A673 (cell line): ENCODE results near the gene ASB10. TPM values are rescaled to one million over a fixed set of nuclear protein-coding genes. Genes with fewer than 3 reads are reported as not detected.

ENCODE experiments used
- BruUV-seq: library from RNA; stranded (reverse); fragments of 400-500 nt; replicated peaks from 2 replicates; lab custom pipeline; 2021; lab: Mats Ljungman, UMichigan
- CTCF ChIA-PET: fragments of 300-600 bp; sonication (Branson Sonifier 250); formaldehyde crosslinking; loops from one replicate; lab custom pipeline; 2022; ENCODE audit warnings: antibody characterized with exemption; lab: Charles Lee
- POLR2A ChIA-PET: fragments of 300-600 bp; sonication (Branson Sonifier 250); formaldehyde crosslinking; loops from one replicate; lab custom pipeline; 2022; ENCODE audit warnings: antibody characterized with exemption; ENCODE audit not compliant: low non-redundant PET; lab: Charles Lee
- DNase-seq: peaks from one replicate; pipeline ENCODE4 v3.0.0-alpha.2; 2015; ENCODE audit warnings: low spot score
- H3K27ac ChIP-seq: fragments of 200-600 bp; sonication (generic); 2 replicates; pipeline ENCODE4 v1.5.1; 2016; ENCODE audit warnings: mixed run types, low read depth, mild to moderate bottlenecking, mixed read lengths, antibody characterized with exemption, low read length; ENCODE audit not compliant: poor library complexity, severe bottlenecking
- H3K27me3 ChIP-seq: fragments of 200-600 bp; sonication (generic); replicated peaks from 2 replicates; pipeline ENCODE4 v1.6.1; 2017; ENCODE audit warnings: mixed run types, low read depth, mild to moderate bottlenecking, mixed read lengths, antibody characterized with exemption, low read length; ENCODE audit not compliant: insufficient read depth, poor library complexity
- H3K36me3 ChIP-seq: fragments of 200-600 bp; sonication (generic); 2 replicates; pipeline ENCODE4 v1.6.1; 2016; ENCODE audit warnings: mixed run types, mild to moderate bottlenecking, mixed read lengths, antibody characterized with exemption, low read length; ENCODE audit not compliant: insufficient read depth, poor library complexity, severe bottlenecking
- H3K4me1 ChIP-seq: fragments of 200-600 bp; sonication (generic); 2 replicates; pipeline ENCODE4 v1.6.1; 2017; ENCODE audit warnings: mixed run types, mild to moderate bottlenecking, mixed read lengths, antibody characterized with exemption, low read length; ENCODE audit not compliant: insufficient read depth, poor library complexity, severe bottlenecking
- H3K4me3 ChIP-seq: fragments of 200-600 bp; sonication (generic); 2 replicates; pipeline ENCODE4 v1.5.1; 2016; ENCODE audit warnings: low read depth, mixed run types, mild to moderate bottlenecking, mixed read lengths, low read length; ENCODE audit not compliant: poor library complexity, severe bottlenecking
- H3K9me3 ChIP-seq: fragments of 200-600 bp; sonication (generic); 2 replicates; pipeline ENCODE4 v1.6.1; 2016; ENCODE audit warnings: mixed run types, low read depth, mild to moderate bottlenecking, mixed read lengths, antibody characterized with exemption, low read length; ENCODE audit not compliant: poor library complexity, severe bottlenecking
- EZH2 ChIP-seq: fragments of 200-600 bp; sonication (generic); IDR thresholded peaks from 2 replicates; pipeline ENCODE4 v1.6.1; 2017; ENCODE audit warnings: borderline replicate concordance, low read depth, mild to moderate bottlenecking, mixed read lengths, antibody characterized with exemption, low read length; ENCODE audit not compliant: poor library complexity, severe bottlenecking
- intact Hi-C: fragments of 100-400 bp; cut with micrococcal nuclease; formaldehyde crosslinking; loops from one replicate; pipeline ENCODE4 v1.10.0; 2022; ENCODE audit not compliant: unreplicated experiment
- total RNA-seq: library from RNA; stranded (reverse); gene quantifications from 2 replicates; pipeline ENCODE4 v1.2.3, GENCODE V29; 2021
- TF ChIP-seq, protein P1 (sequence below): fragments of 300-800, 200-600 bp; sonication (generic); conservative IDR thresholded peaks from 2 replicates; pipeline ENCODE4 v1.5.1; 2017; ENCODE audit warnings: low read depth, mild to moderate bottlenecking, antibody characterized with exemption, low read length, moderate library complexity, mixed read lengths

Gene ASB10
- total RNA-seq, 1 experiment from 2014 or later = not detected

DNA sequence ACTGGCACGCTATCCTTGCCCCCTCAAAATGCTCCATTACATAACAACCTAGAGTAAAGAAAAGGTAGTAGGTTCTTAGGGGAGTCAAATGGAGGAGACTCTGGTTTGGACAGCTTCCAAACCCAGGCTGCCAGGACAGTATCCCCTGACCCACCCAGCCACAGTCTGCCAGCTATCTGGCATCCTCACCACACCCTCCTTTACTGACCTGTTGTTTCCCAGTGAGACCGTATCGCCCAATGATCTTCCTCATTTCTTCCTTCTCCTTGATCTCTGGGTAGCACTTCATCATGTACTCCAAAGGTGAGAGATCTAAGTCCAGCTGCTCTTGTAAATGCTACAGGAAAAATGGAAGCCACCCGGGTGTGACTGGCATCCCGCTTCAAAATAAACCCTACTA lies 28.3 kb upstream of the ASB10 start:
- Histone ChIP-seq H3K36me3 (peaks cover 69% of the 10 kb centered on the region), H3K27ac (no peak overlapping the region), H3K4me3 (no peak overlapping the region), H3K4me1 (no peaks in the 10 kb centered on the region), H3K9me3 (no peaks in the 10 kb centered on the region), H3K27me3 (no peaks in the 10 kb centered on the region)
- BruUV-seq = no TSS peak
- POLR2A ChIA-PET = no interaction called here
- CTCF ChIA-PET = no interaction called here
- no peak for TF ChIP-seq EZH2
- TF ChIP-seq, protein P1, sequence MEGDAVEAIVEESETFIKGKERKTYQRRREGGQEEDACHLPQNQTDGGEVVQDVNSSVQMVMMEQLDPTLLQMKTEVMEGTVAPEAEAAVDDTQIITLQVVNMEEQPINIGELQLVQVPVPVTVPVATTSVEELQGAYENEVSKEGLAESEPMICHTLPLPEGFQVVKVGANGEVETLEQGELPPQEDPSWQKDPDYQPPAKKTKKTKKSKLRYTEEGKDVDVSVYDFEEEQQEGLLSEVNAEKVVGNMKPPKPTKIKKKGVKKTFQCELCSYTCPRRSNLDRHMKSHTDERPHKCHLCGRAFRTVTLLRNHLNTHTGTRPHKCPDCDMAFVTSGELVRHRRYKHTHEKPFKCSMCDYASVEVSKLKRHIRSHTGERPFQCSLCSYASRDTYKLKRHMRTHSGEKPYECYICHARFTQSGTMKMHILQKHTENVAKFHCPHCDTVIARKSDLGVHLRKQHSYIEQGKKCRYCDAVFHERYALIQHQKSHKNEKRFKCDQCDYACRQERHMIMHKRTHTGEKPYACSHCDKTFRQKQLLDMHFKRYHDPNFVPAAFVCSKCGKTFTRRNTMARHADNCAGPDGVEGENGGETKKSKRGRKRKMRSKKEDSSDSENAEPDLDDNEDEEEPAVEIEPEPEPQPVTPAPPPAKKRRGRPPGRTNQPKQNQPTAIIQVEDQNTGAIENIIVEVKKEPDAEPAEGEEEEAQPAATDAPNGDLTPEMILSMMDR = no peak
- no peak for DNase-seq
- intact Hi-C loops = no loop called here

DNA sequence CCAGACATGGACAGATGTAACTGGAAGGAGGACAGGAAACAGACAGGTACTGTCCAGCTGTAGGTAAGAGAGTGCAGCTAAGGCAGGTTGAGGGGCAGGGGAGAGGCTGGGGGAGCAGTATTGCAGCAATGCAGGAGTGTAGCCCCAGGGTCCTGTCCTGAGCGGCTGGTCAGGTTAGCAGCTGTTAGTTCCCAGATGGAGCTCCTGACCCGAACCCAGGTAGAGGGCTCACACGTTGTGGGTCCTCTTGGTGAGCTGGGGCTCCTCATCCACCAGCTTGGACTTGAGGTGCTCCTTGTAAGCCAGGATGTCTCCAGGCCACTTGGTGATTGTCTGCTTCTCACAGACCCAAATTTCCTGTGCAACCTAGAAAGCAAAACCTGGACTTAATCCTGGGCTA lies 26.8 kb upstream of the ASB10 start:
- Histone ChIP-seq H3K9me3 (no peaks in the 10 kb centered on the region), H3K4me1 (no peaks in the 10 kb centered on the region), H3K4me3 (no peak overlapping the region), H3K27ac (no peak overlapping the region), H3K27me3 (no peaks in the 10 kb centered on the region), H3K36me3 (peaks cover 57% of the 10 kb centered on the region)
- ChIA-PET POLR2A (no interaction called here), CTCF (no interaction called here)
- no peak for TF ChIP-seq EZH2
- TF ChIP-seq, protein P1 = no peak
- intact Hi-C loops = no loop called here
- no TSS peak for BruUV-seq
- no peak for DNase-seq

DNA sequence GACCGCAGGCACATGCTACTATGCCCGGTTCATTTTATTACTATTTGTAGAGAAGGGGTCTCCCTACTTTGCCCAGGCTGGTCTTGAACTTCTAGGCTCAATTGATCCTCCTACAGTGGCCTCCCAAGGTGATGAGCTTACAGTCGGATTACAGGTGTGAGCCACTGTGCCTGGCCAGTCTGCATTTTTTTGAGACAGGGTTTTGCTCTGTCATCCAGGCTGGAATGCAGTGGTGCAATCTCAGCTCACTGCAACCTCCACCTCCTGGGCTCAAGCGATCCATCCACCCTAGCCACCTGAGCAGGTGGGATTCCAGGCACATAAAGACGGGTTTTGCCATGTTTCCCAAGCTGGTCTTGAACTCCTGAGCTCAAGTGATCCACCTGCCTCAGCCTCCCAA lies 25.6 kb upstream of the ASB10 start:
- TF ChIP-seq EZH2 = no peak
- TF ChIP-seq, protein P1 = no peak
- Histone ChIP-seq H3K27me3 (no peaks in the 10 kb centered on the region), H3K4me3 (no peak overlapping the region), H3K4me1 (no peaks in the 10 kb centered on the region), H3K36me3 (peaks cover 46% of the 10 kb centered on the region), H3K27ac (no peak overlapping the region), H3K9me3 (no peaks in the 10 kb centered on the region)
- BruUV-seq = no TSS peak
- POLR2A ChIA-PET = no interaction called here
- CTCF ChIA-PET = no interaction called here
- no peak for DNase-seq
- intact Hi-C loops = no loop called here
